Natural killer cell treated with Interleukin-12 subunit alpha and Interleukin-12 subunit beta and Interleukin-15 and Interleukin-18, amount 100 ng/mL, for 72 hours (primary cell): ENCODE results near the gene P2RX3. TPM values are rescaled to one million over a fixed set of nuclear protein-coding genes. Genes with fewer than 3 reads are reported as not detected.

Source experiments
- ATAC-seq, 2 donors: fragments of 150-1000 bp; cut with Tn5 transposase in 1 of 2; sonication (Bioruptor Pico), chemical (Tn5 transposase) in 1 of 2; 2 replicates each; pipeline ENCODE4 v1.10.0; 2021
- DNase-seq: peaks from one replicate; pipeline ENCODE4 v3.0.0; 2022; ENCODE audit warnings: low spot score
- H3K27ac Mint-ChIP-seq, 2 donors: 1 replicate in 1 of 2; 2 replicates in 1 of 2; pipeline ENCODE4 v1.8.0; 2022; ENCODE audit warnings: mixed read lengths in 2 of 2, mild to moderate bottlenecking in 1 of 2, moderate library complexity in 1 of 2
- H3K27me3 Mint-ChIP-seq, 2 donors: 1 replicate in 1 of 2; 2 replicates in 1 of 2; pipeline ENCODE4 v1.8.0; 2022; ENCODE audit warnings: mixed read lengths in 2 of 2
- H3K36me3 Mint-ChIP-seq: one replicate; pipeline ENCODE4 v1.8.0; 2022; ENCODE audit warnings: mixed read lengths
- H3K4me1 Mint-ChIP-seq, 2 donors: 1 replicate in 1 of 2; 2 replicates in 1 of 2; pipeline ENCODE4 v1.8.0; 2022; ENCODE audit warnings: low read depth in 2 of 2, mixed read lengths in 2 of 2, mild to moderate bottlenecking in 1 of 2
- H3K4me3 Mint-ChIP-seq: one replicate; pipeline ENCODE4 v1.8.0; 2022; ENCODE audit warnings: mixed read lengths
- H3K9me3 Mint-ChIP-seq: 2 replicates; pipeline ENCODE4 v1.8.0; 2022; ENCODE audit warnings: mixed read lengths
- total RNA-seq, 2 donors: library from RNA; stranded (reverse); gene quantifications; one replicate each; pipeline ENCODE4 v1.2.3, GENCODE V29; 2022

Gene P2RX3
- total RNA-seq, 2 donors from 2014 or later: not detected

- ATAC-seq: no peak
- Mint-ChIP-seq H3K4me1 (peaks cover 15 to 22% of the 10 kb centered on the region in 2 donors), H3K9me3 (no peaks in the 10 kb centered on the region), H3K36me3 (no peaks in the 10 kb centered on the region), H3K27me3 (peaks cover 3 to 5% of the 10 kb centered on the region in 2 donors), H3K27ac (no peak overlapping the region), H3K4me3 (no peak overlapping the region)
- DNase-seq: no peak
Measured at GRCh38 chr11:57342702-57343101, 4.5 kb downstream of the P2RX3 start.

GRCh38 chr11:57343825-57344224 is 5.7 kb downstream of the P2RX3 start:
- Mint-ChIP-seq H3K4me1 (peaks cover 15 to 22% of the 10 kb centered on the region in 2 donors), H3K27me3 (peaks cover 3 to 5% of the 10 kb centered on the region in 2 donors), H3K9me3 (no peaks in the 10 kb centered on the region), H3K4me3 (no peak overlapping the region), H3K36me3 (no peaks in the 10 kb centered on the region), H3K27ac (no peak overlapping the region)
- DNase-seq (no peak), ATAC-seq (no peak)

GRCh38 chr11:57344826-57345225 is 6.7 kb downstream of the P2RX3 start:
- Mint-ChIP-seq H3K27ac (no peak overlapping the region), H3K4me1 (peaks cover 15 to 22% of the 10 kb centered on the region in 2 donors), H3K4me3 (no peak overlapping the region), H3K9me3 (no peaks in the 10 kb centered on the region), H3K27me3 (peaks cover 3 to 5% of the 10 kb centered on the region in 2 donors), H3K36me3 (no peaks in the 10 kb centered on the region)
- no peak for DNase-seq
- ATAC-seq: no peak

- Mint-ChIP-seq H3K27me3 (peaks cover 0 to under 1% of the 10 kb centered on the region in 2 donors), H3K36me3 (no peaks in the 10 kb centered on the region)
- ATAC-seq: peak; percentile 68 to 79
Measured at GRCh38 chr11:57345555-57346211, 7.5 kb downstream of the P2RX3 start.

GRCh38 chr11:57347336-57347735 is 9.2 kb downstream of the P2RX3 start:
- Mint-ChIP-seq H3K36me3 (peaks cover 4% of the 10 kb centered on the region), H3K9me3 (no peaks in the 10 kb centered on the region), H3K4me1 (peaks cover 0 to 7% of the 10 kb centered on the region in 2 donors), H3K27ac (no peak overlapping the region), H3K4me3 (no peak overlapping the region), H3K27me3 (no peaks in the 10 kb centered on the region)
- DNase-seq (no peak), ATAC-seq (peak in 1 of 2 donors; percentile 7)

More at GRCh38 chr11:57345555-57346211, 7.5 kb downstream of the P2RX3 start:
- DNase-seq: no peak
- Mint-ChIP-seq H3K9me3 (no peaks in the 10 kb centered on the region), H3K27ac (no peak overlapping the region), H3K4me3 (no peak overlapping the region), H3K4me1 (peaks cover 11 to 19% of the 10 kb centered on the region in 2 donors)

- Mint-ChIP-seq H3K4me3 (no peak overlapping the region), H3K27me3 (peaks cover 0 to under 1% of the 10 kb centered on the region in 2 donors), H3K36me3 (peaks cover 4% of the 10 kb centered on the region), H3K9me3 (no peaks in the 10 kb centered on the region), H3K4me1 (peaks cover 0 to 7% of the 10 kb centered on the region in 2 donors), H3K27ac (no peak overlapping the region)
- ATAC-seq (no peak), DNase-seq (no peak)
Measured at GRCh38 chr11:57348052-57348451, 9.9 kb downstream of the P2RX3 start.

- Mint-ChIP-seq H3K4me1 (peaks cover 0 to 7% of the 10 kb centered on the region in 2 donors), H3K27me3 (peaks cover 0 to 3% of the 10 kb centered on the region in 2 donors), H3K4me3 (no peak overlapping the region), H3K9me3 (no peaks in the 10 kb centered on the region), H3K27ac (no peak overlapping the region), H3K36me3 (peaks cover 4% of the 10 kb centered on the region)
- ATAC-seq (no peak), DNase-seq (no peak)
Measured at GRCh38 chr11:57348636-57349313, 10.6 kb downstream of the P2RX3 start.

- Mint-ChIP-seq H3K27ac (no peak overlapping the region), H3K36me3 (peaks cover 4% of the 10 kb centered on the region), H3K27me3 (peaks cover 3 to 6% of the 10 kb centered on the region in 2 donors), H3K4me1 (peaks cover 5 to 10% of the 10 kb centered on the region in 2 donors), H3K4me3 (no peak overlapping the region), H3K9me3 (no peaks in the 10 kb centered on the region)
- ATAC-seq (peak; percentile 60 to 70), DNase-seq (peak; percentile 79)
Measured at GRCh38 chr11:57349491-57350274, 11.5 kb downstream of the P2RX3 start.

GRCh38 chr11:57353036-57353435 is 14.9 kb downstream of the P2RX3 start:
- DNase-seq (no peak), ATAC-seq (no peak)
- no peak overlapping the region for H3K27ac Mint-ChIP-seq
- no peaks in the 10 kb centered on the region for H3K9me3 Mint-ChIP-seq
- H3K36me3 Mint-ChIP-seq: peaks cover 4% of the 10 kb centered on the region
- peaks cover 3 to 8% of the 10 kb centered on the region in 2 donors for H3K27me3 Mint-ChIP-seq
- no peak overlapping the region for H3K4me3 Mint-ChIP-seq
- H3K4me1 Mint-ChIP-seq: peaks cover 6 to 8% of the 10 kb centered on the region in 2 donors

- Mint-ChIP-seq H3K4me3 (no peak overlapping the region), H3K9me3 (no peaks in the 10 kb centered on the region), H3K4me1 (peaks cover 6 to 8% of the 10 kb centered on the region in 2 donors), H3K36me3 (peaks cover 4% of the 10 kb centered on the region), H3K27me3 (peaks cover 3 to 8% of the 10 kb centered on the region in 2 donors), H3K27ac (no peak overlapping the region)
- DNase-seq (no peak), ATAC-seq (no peak)
Measured at GRCh38 chr11:57353446-57353845, 15.3 kb downstream of the P2RX3 start.

GRCh38 chr11:57353852-57354251 is 15.7 kb downstream of the P2RX3 start:
- no peak for ATAC-seq
- Mint-ChIP-seq H3K4me1 (peaks cover 6 to 8% of the 10 kb centered on the region in 2 donors), H3K27ac (no peak overlapping the region), H3K9me3 (no peaks in the 10 kb centered on the region), H3K27me3 (peaks cover 3 to 8% of the 10 kb centered on the region in 2 donors), H3K4me3 (no peak overlapping the region), H3K36me3 (peaks cover 4% of the 10 kb centered on the region)
- DNase-seq: no peak

GRCh38 chr11:57354699-57355098 is 16.5 kb downstream of the P2RX3 start:
- ATAC-seq: peak in 1 of 2 donors; percentile 52
- H3K36me3 Mint-ChIP-seq: peaks cover 4% of the 10 kb centered on the region

GRCh38 chr11:57356268-57356667 is 18.1 kb downstream of the P2RX3 start:
- Mint-ChIP-seq H3K9me3 (no peaks in the 10 kb centered on the region), H3K4me3 (no peak overlapping the region), H3K36me3 (peaks cover 3% of the 10 kb centered on the region), H3K4me1 (peaks cover 6 to 8% of the 10 kb centered on the region in 2 donors), H3K27me3 (peaks cover 4 to 8% of the 10 kb centered on the region in 2 donors), H3K27ac (no peak overlapping the region)
- DNase-seq (no peak), ATAC-seq (no peak)

More at GRCh38 chr11:57354699-57355098, 16.5 kb downstream of the P2RX3 start:
- Mint-ChIP-seq H3K4me3 (no peak overlapping the region), H3K27ac (no peak overlapping the region), H3K9me3 (no peaks in the 10 kb centered on the region), H3K4me1 (peaks cover 6 to 8% of the 10 kb centered on the region in 2 donors), H3K27me3 (peaks cover 3 to 8% of the 10 kb centered on the region in 2 donors)
- no peak for DNase-seq
